Retinal pigment epithelial cell (primary cell): Measurements from ENCODE around the gene DAG1.

Source experiments
- DNase-seq: peaks from one replicate; pipeline ENCODE4 v3.0.0-alpha.2; 2010; ENCODE audit warnings: low read depth
- H3K4me3 ChIP-seq: 2 replicates; pipeline ENCODE4 v1.5.1; 2011; ENCODE audit warnings: mild to moderate bottlenecking, low read length, control low read depth, moderate library complexity
- TF ChIP-seq, protein P1 (sequence below): conservative IDR thresholded peaks from 2 replicates; pipeline ENCODE4 v1.5.1; 2011; ENCODE audit warnings: low read depth, low read length, control low read depth, inconsistent platforms

Gene DAG1

DNA sequence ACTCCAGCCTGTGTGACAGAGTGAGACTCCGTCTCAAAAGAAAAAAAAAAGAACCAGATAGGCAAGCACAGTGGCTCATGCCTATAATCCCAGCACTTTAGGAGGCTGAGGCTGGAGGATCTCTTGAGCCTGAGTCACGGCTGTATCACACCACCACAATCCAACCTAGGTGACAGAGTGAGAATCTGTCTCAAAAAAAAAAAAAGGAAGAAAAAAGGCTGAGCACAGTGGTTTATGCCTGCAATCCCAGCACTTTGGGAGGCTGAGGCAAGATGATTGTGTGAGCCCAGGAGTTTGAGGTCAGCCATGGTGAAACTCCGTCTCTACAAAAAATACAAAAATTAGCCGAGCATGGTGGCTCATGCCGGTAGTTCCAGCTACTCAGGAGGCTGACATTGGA lies 35.3 kb upstream of the DAG1 start:
- TF ChIP-seq, protein P1, sequence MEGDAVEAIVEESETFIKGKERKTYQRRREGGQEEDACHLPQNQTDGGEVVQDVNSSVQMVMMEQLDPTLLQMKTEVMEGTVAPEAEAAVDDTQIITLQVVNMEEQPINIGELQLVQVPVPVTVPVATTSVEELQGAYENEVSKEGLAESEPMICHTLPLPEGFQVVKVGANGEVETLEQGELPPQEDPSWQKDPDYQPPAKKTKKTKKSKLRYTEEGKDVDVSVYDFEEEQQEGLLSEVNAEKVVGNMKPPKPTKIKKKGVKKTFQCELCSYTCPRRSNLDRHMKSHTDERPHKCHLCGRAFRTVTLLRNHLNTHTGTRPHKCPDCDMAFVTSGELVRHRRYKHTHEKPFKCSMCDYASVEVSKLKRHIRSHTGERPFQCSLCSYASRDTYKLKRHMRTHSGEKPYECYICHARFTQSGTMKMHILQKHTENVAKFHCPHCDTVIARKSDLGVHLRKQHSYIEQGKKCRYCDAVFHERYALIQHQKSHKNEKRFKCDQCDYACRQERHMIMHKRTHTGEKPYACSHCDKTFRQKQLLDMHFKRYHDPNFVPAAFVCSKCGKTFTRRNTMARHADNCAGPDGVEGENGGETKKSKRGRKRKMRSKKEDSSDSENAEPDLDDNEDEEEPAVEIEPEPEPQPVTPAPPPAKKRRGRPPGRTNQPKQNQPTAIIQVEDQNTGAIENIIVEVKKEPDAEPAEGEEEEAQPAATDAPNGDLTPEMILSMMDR = no peak
- DNase-seq = no peak
- no peak overlapping the region for H3K4me3 ChIP-seq

GRCh38 chr3:49445391-49445790 lies 24.7 kb upstream of the DAG1 start:
- TF ChIP-seq, protein P1 = no peak
- H3K4me3 ChIP-seq = no peak overlapping the region
- no peak for DNase-seq

- no peak overlapping the region for H3K4me3 ChIP-seq
- TF ChIP-seq, protein P1 = no peak
- no peak for DNase-seq
These were observed 16.4 kb upstream of the DAG1 start for GRCh38 chr3:49453621-49454020.

GRCh38 chr3:49454458-49454857 lies 15.6 kb upstream of the DAG1 start:
- TF ChIP-seq, protein P1 = peak; percentile 55
- H3K4me3 ChIP-seq = no peak overlapping the region
- DNase-seq = no peak

GRCh38 chr3:49454898-49455681 lies 15.0 kb upstream of the DAG1 start:
- H3K4me3 ChIP-seq = no peak overlapping the region
- TF ChIP-seq, protein P1 = no peak
- DNase-seq = no peak

- no peak overlapping the region for H3K4me3 ChIP-seq
- DNase-seq = no peak
- TF ChIP-seq, protein P1 = no peak
These were observed 13.6 kb upstream of the DAG1 start for GRCh38 chr3:49456466-49456865.

DNA sequence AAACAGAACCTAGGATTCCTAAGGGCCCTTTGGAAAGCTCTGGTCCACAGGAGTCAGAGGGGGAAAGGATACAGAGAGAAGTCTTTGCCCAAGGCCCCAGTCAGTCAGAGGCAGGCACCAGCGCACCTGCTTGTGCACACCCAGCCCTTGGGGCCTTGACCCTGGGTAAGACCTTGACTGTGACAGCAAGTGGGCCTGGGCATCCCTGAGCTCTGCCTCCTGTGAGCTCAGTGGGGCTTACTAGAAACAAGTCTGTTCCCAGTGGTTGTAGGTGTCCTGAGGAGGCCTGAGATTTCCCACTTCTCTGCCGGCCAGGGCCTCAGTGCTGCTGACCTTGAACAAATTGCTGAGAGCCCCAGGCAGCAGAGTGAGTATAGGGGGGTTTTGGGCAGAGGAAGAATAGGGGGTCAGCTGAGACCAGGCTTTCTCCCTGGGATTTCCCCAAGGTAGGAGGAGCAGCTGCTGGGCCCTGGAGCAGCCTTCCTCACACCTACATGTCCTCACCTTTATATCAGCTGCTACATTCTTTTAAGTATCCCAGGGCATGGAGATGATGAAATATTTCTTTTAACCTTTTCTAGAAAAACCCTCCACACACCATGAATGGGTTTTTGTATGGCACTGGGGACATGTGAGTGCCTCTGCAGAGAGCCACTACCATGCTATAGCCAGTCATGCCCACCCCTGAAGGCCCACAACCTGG lies 9.7 kb upstream of the DAG1 start:
- no peak overlapping the region for H3K4me3 ChIP-seq
- DNase-seq = no peak
- TF ChIP-seq, protein P1 = no peak
